Measurements from ENCODE around the gene ATP6V1C2. TPM values are rescaled to one million over a fixed set of nuclear protein-coding genes. Genes with fewer than 3 reads are reported as not detected.
A peak's percentile ranks its signal among the peaks of the same experiment; 100 is the strongest.

Gene ATP6V1C2
- total and polyA plus RNA-seq, 4 donors, result 0.13 to 2.5 (median 1.1) TPM

- no peaks in the 10 kb centered on the region for H3K36me3 ChIP-seq (ENCODE audit: control insufficient read depth in 1 of 2, insufficient read depth in 2 of 2, low read length in 1 of 2)
- no peaks in the 10 kb centered on the region for H3K27me3 ChIP-seq (ENCODE audit: control insufficient read depth in 1 of 2, insufficient read depth in 2 of 2, low read length in 1 of 2)
- DNase-seq, result peak in 1 of 2 donors; percentile 45
- H3K4me1 ChIP-seq (ENCODE audit: control insufficient read depth in 1 of 2, insufficient read depth in 2 of 2, low read length in 2 of 2), result no peaks in the 10 kb centered on the region
- intact Hi-C loops (cut with DNase I), result no loop called here
- WGBS, 2 donors, result 85 to 89% methylated on average over 9 of the region's 9 CpGs
- ATAC-seq (ENCODE audit: low FRiP score), result no peak
- no peaks in the 10 kb centered on the region for H3K9me3 ChIP-seq (ENCODE audit: control insufficient read depth, low read length)
- H3K27ac ChIP-seq (ENCODE audit: low read depth in 1 of 2, low read length in 2 of 2), result no peak overlapping the region
- no peak overlapping the region for H3K4me3 ChIP-seq (ENCODE audit: low read length in 2 of 2)
Measured at GRCh38 chr2:10761591-10761990, 40.2 kb downstream of the ATP6V1C2 start.

- whole genome bisulfite sequencing, 2 donors, result 45 to 48% methylated on average over 25 of the region's 25 CpGs
- no peak for ATAC-seq (ENCODE audit: low FRiP score)
- H3K27ac ChIP-seq (ENCODE audit: low read depth in 1 of 2, low read length in 2 of 2), result no peak overlapping the region
- intact Hi-C loops (cut with DNase I), result no loop called here
- no peaks in the 10 kb centered on the region for H3K36me3 ChIP-seq (ENCODE audit: control insufficient read depth in 1 of 2, insufficient read depth in 2 of 2, low read length in 1 of 2)
- peak in 1 of 2 donors; percentile 67 for DNase-seq
- H3K27me3 ChIP-seq (ENCODE audit: control insufficient read depth in 1 of 2, insufficient read depth in 2 of 2, low read length in 1 of 2), result no peaks in the 10 kb centered on the region
- H3K4me3 ChIP-seq (ENCODE audit: low read length in 2 of 2), result no peak overlapping the region
- H3K4me1 ChIP-seq (ENCODE audit: control insufficient read depth in 1 of 2, insufficient read depth in 2 of 2, low read length in 2 of 2), result no peaks in the 10 kb centered on the region
- no peaks in the 10 kb centered on the region for H3K9me3 ChIP-seq (ENCODE audit: control insufficient read depth, low read length)
Measured at GRCh38 chr2:10762651-10763460, 41.4 kb downstream of the ATP6V1C2 start.

- Histone ChIP-seq H3K36me3 (ENCODE audit: control insufficient read depth in 1 of 2, insufficient read depth in 2 of 2, low read length in 1 of 2) (no peaks in the 10 kb centered on the region), H3K27me3 (ENCODE audit: control insufficient read depth in 1 of 2, insufficient read depth in 2 of 2, low read length in 1 of 2) (no peaks in the 10 kb centered on the region), H3K4me3 (ENCODE audit: low read length in 2 of 2) (no peak overlapping the region), H3K4me1 (ENCODE audit: control insufficient read depth in 1 of 2, insufficient read depth in 2 of 2, low read length in 2 of 2) (no peaks in the 10 kb centered on the region), H3K27ac (ENCODE audit: low read depth in 1 of 2, low read length in 2 of 2) (no peak overlapping the region), H3K9me3 (ENCODE audit: control insufficient read depth, low read length) (no peaks in the 10 kb centered on the region)
- peak in 1 of 2 donors; percentile 54 for DNase-seq
- ATAC-seq (ENCODE audit: low FRiP score), result no peak
- WGBS, 2 donors, result 70 to 80% methylated on average over 9 of the region's 9 CpGs
- intact Hi-C loops (cut with DNase I), result no loop called here
Measured at GRCh38 chr2:10763461-10763800, 42.0 kb downstream of the ATP6V1C2 start.

- H3K27ac ChIP-seq (ENCODE audit: low read depth in 1 of 2, low read length in 2 of 2), result no peak overlapping the region
- no peak overlapping the region for H3K4me3 ChIP-seq (ENCODE audit: low read length in 2 of 2)
- H3K27me3 ChIP-seq (ENCODE audit: control insufficient read depth in 1 of 2, insufficient read depth in 2 of 2, low read length in 1 of 2), result no peaks in the 10 kb centered on the region
Measured at GRCh38 chr2:10764096-10764785, 42.8 kb downstream of the ATP6V1C2 start.

GRCh38 chr2:10764896-10765295, 43.5 kb downstream of the ATP6V1C2 start:
- no peaks in the 10 kb centered on the region for H3K4me1 ChIP-seq (ENCODE audit: control insufficient read depth in 1 of 2, insufficient read depth in 2 of 2, low read length in 2 of 2)
- ATAC-seq (ENCODE audit: low FRiP score) (no peak), DNase-seq (peak in 1 of 2 donors; percentile 35)
- no peaks in the 10 kb centered on the region for H3K27me3 ChIP-seq (ENCODE audit: control insufficient read depth in 1 of 2, insufficient read depth in 2 of 2, low read length in 1 of 2)
- no peak overlapping the region for H3K4me3 ChIP-seq (ENCODE audit: low read length in 2 of 2)
- no peaks in the 10 kb centered on the region for H3K9me3 ChIP-seq (ENCODE audit: control insufficient read depth, low read length)
- intact Hi-C loops (cut with DNase I), result no loop called here
- H3K27ac ChIP-seq (ENCODE audit: low read depth in 1 of 2, low read length in 2 of 2), result no peak overlapping the region
- WGBS, 2 donors, result 88 to 90% methylated on average over 4 of the region's 4 CpGs
- no peaks in the 10 kb centered on the region for H3K36me3 ChIP-seq (ENCODE audit: control insufficient read depth in 1 of 2, insufficient read depth in 2 of 2, low read length in 1 of 2)

More at GRCh38 chr2:10764096-10764785, 42.8 kb downstream of the ATP6V1C2 start:
- DNase-seq (peak in 1 of 2 donors; percentile 55), ATAC-seq (ENCODE audit: low FRiP score) (no peak)
- 77 to 79% methylated on average over 18 of the region's 18 CpGs for WGBS, 2 donors
- intact Hi-C loops (cut with DNase I), result no loop called here
- Histone ChIP-seq H3K9me3 (ENCODE audit: control insufficient read depth, low read length) (no peaks in the 10 kb centered on the region), H3K36me3 (ENCODE audit: control insufficient read depth in 1 of 2, insufficient read depth in 2 of 2, low read length in 1 of 2) (no peaks in the 10 kb centered on the region), H3K4me1 (ENCODE audit: control insufficient read depth in 1 of 2, insufficient read depth in 2 of 2, low read length in 2 of 2) (no peaks in the 10 kb centered on the region)

- H3K4me3 ChIP-seq (ENCODE audit: low read length in 2 of 2), result no peak overlapping the region
- WGBS, 2 donors, result 76 to 78% methylated on average over 5 of the region's 5 CpGs
- H3K4me1 ChIP-seq (ENCODE audit: control insufficient read depth in 1 of 2, insufficient read depth in 2 of 2, low read length in 2 of 2), result no peaks in the 10 kb centered on the region
- H3K9me3 ChIP-seq (ENCODE audit: control insufficient read depth, low read length), result no peaks in the 10 kb centered on the region
- no peaks in the 10 kb centered on the region for H3K36me3 ChIP-seq (ENCODE audit: control insufficient read depth in 1 of 2, insufficient read depth in 2 of 2, low read length in 1 of 2)
- DNase-seq (peak in 1 of 2 donors; percentile 24), ATAC-seq (ENCODE audit: low FRiP score) (no peak)
- intact Hi-C loops (cut with DNase I), result no loop called here
- no peaks in the 10 kb centered on the region for H3K27me3 ChIP-seq (ENCODE audit: control insufficient read depth in 1 of 2, insufficient read depth in 2 of 2, low read length in 1 of 2)
- H3K27ac ChIP-seq (ENCODE audit: low read depth in 1 of 2, low read length in 2 of 2), result no peak overlapping the region
Measured at GRCh38 chr2:10765461-10765860, 44.0 kb downstream of the ATP6V1C2 start.

- intact Hi-C loops (cut with DNase I), result no loop called here
- WGBS, 2 donors, result 87 to 90% methylated on average over 12 of the region's 12 CpGs
- no peak for ATAC-seq (ENCODE audit: low FRiP score)
Measured at GRCh38 chr2:10765914-10766313, 44.5 kb downstream of the ATP6V1C2 start.

GRCh38 chr2:10768063-10768507, 46.7 kb downstream of the ATP6V1C2 start:
- no peaks in the 10 kb centered on the region for H3K4me1 ChIP-seq (ENCODE audit: control insufficient read depth in 1 of 2, insufficient read depth in 2 of 2, low read length in 2 of 2)
- no peaks in the 10 kb centered on the region for H3K36me3 ChIP-seq (ENCODE audit: control insufficient read depth in 1 of 2, insufficient read depth in 2 of 2, low read length in 1 of 2)
- intact Hi-C loops (cut with DNase I), result no loop called here
- 64 to 66% methylated on average over 15 to 16 of the region's 16 CpGs for WGBS, 2 donors
- H3K4me3 ChIP-seq (ENCODE audit: low read length in 2 of 2), result no peak overlapping the region
- no peak overlapping the region for H3K27ac ChIP-seq (ENCODE audit: low read depth in 1 of 2, low read length in 2 of 2)
- ATAC-seq (ENCODE audit: low FRiP score) (no peak), DNase-seq (peak in 1 of 2 donors; percentile 67)
- no peaks in the 10 kb centered on the region for H3K9me3 ChIP-seq (ENCODE audit: control insufficient read depth, low read length)
- H3K27me3 ChIP-seq (ENCODE audit: control insufficient read depth in 1 of 2, insufficient read depth in 2 of 2, low read length in 1 of 2), result no peaks in the 10 kb centered on the region

More at GRCh38 chr2:10765914-10766313, 44.5 kb downstream of the ATP6V1C2 start:
- H3K27ac ChIP-seq (ENCODE audit: low read depth in 1 of 2, low read length in 2 of 2), result no peak overlapping the region
- no peaks in the 10 kb centered on the region for H3K36me3 ChIP-seq (ENCODE audit: control insufficient read depth in 1 of 2, insufficient read depth in 2 of 2, low read length in 1 of 2)
- no peaks in the 10 kb centered on the region for H3K4me1 ChIP-seq (ENCODE audit: control insufficient read depth in 1 of 2, insufficient read depth in 2 of 2, low read length in 2 of 2)
- no peaks in the 10 kb centered on the region for H3K27me3 ChIP-seq (ENCODE audit: control insufficient read depth in 1 of 2, insufficient read depth in 2 of 2, low read length in 1 of 2)
- H3K9me3 ChIP-seq (ENCODE audit: control insufficient read depth, low read length), result no peaks in the 10 kb centered on the region
- H3K4me3 ChIP-seq (ENCODE audit: low read length in 2 of 2), result no peak overlapping the region
- DNase-seq, result peak in 1 of 2 donors; percentile 43

All from aorta (tissue), 5 donors.